GM19239 (cell line): ENCODE measurements around the gene TNKS1BP1.
"Not testable (repeated sequence)": the region's sequence is repeated elsewhere in the genome, so short reads cannot be mapped to it uniquely, and the experiment has no call there.

Experiments
- DNase-seq: peaks from one replicate; pipeline ENCODE4 v3.0.0; 2011; ENCODE audit warnings: low spot score; ENCODE audit not compliant: insufficient read length
- FAIRE-seq: peaks from 2 replicates; lab custom pipeline; 2011; peaks lifted over from hg19 to GRCh38; lab: Jason Lieb, UNC

The TNKS1BP1 gene, protein sequence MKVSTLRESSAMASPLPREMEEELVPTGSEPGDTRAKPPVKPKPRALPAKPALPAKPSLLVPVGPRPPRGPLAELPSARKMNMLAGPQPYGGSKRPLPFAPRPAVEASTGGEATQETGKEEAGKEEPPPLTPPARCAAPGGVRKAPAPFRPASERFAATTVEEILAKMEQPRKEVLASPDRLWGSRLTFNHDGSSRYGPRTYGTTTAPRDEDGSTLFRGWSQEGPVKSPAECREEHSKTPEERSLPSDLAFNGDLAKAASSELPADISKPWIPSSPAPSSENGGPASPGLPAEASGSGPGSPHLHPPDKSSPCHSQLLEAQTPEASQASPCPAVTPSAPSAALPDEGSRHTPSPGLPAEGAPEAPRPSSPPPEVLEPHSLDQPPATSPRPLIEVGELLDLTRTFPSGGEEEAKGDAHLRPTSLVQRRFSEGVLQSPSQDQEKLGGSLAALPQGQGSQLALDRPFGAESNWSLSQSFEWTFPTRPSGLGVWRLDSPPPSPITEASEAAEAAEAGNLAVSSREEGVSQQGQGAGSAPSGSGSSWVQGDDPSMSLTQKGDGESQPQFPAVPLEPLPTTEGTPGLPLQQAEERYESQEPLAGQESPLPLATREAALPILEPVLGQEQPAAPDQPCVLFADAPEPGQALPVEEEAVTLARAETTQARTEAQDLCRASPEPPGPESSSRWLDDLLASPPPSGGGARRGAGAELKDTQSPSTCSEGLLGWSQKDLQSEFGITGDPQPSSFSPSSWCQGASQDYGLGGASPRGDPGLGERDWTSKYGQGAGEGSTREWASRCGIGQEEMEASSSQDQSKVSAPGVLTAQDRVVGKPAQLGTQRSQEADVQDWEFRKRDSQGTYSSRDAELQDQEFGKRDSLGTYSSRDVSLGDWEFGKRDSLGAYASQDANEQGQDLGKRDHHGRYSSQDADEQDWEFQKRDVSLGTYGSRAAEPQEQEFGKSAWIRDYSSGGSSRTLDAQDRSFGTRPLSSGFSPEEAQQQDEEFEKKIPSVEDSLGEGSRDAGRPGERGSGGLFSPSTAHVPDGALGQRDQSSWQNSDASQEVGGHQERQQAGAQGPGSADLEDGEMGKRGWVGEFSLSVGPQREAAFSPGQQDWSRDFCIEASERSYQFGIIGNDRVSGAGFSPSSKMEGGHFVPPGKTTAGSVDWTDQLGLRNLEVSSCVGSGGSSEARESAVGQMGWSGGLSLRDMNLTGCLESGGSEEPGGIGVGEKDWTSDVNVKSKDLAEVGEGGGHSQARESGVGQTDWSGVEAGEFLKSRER (N-terminal part only)

DNA sequence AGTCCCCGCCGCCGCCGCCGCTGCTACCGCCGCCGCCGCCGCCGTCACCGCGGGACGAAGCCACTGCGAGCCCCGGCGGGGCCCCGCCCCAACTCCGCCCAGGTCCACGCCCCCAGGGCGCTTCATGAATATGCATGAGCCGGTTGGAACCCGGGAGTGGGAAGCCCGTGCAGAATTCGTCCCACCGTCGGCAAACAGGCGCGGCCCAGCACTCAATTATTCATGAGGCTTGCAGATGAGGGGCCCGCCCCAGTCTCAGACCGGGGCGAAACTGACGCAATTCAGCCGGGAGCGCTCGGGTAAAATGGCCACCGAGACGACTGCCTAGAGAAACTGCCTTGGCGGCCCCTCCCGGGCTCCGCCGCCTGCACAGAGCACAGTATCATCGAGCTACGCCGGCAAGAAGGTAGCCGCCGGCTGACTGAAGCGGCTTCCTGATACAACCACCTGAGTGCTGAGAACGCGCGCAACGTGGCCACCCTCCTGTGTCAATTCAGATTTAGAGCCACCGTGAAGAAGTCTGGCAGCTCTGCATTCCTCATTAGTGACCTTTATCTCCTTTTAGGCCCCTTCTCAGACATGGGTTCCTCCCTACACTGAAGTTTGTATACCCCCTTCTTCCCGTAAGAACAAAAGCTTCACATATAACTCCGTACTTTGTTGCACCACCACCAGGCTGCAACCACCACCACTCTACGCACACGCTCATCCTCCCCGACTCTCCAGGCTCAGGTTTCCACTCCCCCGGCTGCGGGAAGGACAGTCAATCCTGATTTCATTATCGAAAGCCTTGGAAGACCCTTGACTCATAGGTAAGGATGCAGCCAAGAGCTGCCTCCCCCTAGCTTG is at the start of gene TNKS1BP1:
TSS of gene TNKS1BP1 (minus strand) at position 67 of the 849 bp plus-strand sequence. CDS start 3,067 bp downstream, outside the sequence.
- FAIRE-seq (peak; percentile 88), DNase-seq (peak; percentile 91)

DNA sequence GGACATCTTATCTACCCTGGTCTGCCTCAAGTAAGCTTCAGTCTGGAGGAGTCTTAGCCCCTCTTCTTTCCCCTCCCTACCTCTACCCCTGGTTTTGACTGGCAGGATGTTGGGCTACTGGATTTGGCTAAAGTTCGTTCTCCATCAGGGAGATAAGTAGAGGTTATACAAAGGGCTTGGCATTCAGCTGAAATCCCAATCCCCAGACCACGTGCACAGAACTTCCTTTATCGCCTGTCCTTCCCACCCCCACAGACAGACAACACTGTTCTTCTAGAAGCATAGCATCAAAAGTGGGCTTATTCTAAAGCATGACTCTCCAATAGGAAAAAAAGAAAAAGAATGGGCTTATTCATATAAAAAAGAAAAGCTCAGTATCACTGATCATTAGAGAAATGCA is 48.4 kb upstream of the TNKS1BP1 start:
- DNase-seq (no peak), FAIRE-seq (no peak)

DNA sequence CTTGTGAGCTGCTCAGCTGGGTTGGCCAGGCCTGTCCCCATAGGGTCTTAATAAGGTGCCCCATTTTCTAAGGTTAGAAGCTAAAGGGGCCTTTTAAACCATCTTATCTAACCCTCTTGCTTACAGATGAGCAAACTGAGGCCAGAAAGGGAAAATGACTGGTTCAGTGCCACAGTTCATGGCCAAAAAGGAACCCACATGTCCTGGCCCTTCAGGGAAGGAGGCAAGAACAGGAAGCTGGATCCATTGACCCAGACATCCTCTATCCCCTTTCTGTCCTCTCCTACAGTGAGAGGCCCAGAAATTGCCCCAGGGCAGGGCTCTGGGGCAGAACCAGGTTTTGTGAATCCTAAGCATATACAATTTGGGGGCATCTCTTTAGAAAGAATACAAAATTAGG is 46.2 kb upstream of the TNKS1BP1 start:
- FAIRE-seq (no peak), DNase-seq (no peak)

DNA sequence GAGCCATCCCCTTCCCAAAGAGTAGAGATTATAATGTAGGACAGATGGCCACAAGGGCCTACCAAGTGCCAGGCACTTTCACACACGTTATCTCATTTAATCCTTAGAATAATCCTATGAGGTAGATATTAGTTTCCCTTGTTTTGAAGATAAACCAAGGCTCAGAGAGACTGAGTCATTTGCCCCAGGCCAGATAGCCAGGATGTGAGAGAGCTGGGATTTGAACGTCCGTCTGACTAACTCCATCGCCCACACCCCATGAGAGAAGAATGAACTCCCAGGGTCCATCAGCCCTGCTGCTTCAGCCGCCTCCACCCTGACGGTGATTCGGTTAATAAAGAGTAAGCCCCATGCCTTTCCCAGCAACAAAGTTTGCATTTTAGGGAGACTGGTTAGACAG is 45.5 kb upstream of the TNKS1BP1 start:
- DNase-seq (no peak), FAIRE-seq (no peak)

DNA sequence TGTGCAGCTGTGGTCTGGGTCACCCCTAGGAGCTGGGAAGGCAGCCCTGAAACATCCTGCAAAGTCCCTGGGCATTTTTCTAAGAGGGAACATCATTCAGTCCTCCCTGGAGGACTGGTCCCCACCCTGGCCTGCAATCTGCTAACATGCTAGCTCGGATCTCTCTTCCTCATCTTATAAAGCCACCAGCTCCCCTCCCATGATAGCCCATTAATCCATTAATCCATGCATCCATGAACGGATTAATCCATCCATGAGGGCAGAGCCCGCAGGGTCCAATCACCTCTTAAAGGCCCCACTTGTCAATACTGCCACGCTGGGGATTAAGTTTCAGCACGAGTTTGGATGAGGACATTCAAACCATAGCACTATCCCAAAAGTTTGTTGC is 44.1 kb upstream of the TNKS1BP1 start:
- DNase-seq (no peak), FAIRE-seq (no peak)

DNA sequence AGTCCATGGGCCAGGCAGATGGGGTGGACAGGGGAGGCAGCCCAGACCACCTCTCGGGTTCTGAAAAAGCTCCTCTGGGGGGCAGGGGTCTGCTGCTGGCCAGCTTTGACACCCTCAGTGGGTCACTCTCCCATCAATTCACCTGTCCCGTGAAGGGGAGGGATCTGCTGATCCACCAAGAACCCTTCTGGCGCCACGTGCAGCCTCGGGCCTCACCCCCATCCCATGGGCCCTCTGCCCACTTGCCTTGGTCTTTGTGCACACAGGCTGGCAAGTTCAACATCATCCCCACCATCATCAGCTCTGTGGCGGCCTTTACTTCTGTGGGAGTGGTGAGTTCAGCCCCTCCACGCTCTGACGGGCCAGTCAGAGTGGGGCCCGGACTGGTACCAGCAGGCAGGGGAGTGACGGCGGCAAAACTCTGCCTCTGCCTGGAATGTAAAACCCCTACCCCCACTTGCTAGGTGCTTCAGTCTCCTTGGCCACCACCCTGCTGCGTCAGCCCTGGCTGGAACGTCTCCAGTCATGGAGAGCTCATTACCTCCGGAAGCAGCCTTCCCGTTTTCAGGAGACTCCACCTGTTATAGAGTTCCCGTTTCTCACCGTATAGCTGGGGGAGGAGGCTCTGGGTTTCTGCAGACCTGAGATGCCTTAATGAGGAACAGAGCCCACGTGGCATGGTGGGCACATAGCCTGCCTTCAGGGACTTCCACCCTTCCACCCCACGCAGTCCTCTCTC is 43.5 kb upstream of the TNKS1BP1 start:
- FAIRE-seq = no peak
- no peak for DNase-seq

DNA sequence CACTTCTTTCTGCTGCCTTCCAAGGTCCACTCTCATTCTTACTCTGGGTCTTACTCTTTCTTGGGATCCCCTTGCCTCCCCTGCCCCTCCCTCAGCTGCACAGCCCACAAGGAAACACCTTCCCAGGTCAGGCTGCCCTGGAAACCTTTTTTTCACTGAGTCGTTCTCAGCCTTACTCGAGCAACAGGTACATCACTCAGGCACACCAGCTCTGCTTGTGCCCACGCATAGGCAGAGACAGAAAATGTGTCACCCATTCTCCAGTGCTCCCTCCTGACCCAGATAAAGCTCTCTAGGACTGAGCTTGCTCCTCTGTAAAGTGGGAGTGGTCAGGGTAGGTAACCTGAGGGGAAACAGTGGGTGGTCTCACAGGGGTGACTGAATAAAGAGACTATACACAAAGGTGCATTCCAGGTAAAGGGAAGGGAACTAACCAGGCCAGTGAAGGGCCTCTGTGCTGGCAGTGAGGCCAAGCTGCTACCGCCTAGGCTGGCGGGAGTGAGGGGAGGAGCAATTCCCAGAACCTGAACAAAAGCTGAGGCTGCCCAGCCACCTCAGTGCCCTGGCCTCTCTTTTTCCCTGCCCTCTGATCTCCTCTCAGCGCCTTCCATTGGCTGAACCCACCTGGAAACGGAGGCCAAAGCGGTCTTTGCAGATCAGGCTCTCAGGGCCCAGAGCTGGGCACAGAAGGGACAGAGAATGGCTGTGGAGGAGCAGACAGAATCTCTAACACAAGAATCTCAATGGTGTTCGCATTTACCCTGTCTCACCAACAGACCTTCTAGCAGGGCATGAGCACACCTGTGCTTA is 40.3 kb upstream of the TNKS1BP1 start:
- DNase-seq = no peak
- no peak for FAIRE-seq

DNA sequence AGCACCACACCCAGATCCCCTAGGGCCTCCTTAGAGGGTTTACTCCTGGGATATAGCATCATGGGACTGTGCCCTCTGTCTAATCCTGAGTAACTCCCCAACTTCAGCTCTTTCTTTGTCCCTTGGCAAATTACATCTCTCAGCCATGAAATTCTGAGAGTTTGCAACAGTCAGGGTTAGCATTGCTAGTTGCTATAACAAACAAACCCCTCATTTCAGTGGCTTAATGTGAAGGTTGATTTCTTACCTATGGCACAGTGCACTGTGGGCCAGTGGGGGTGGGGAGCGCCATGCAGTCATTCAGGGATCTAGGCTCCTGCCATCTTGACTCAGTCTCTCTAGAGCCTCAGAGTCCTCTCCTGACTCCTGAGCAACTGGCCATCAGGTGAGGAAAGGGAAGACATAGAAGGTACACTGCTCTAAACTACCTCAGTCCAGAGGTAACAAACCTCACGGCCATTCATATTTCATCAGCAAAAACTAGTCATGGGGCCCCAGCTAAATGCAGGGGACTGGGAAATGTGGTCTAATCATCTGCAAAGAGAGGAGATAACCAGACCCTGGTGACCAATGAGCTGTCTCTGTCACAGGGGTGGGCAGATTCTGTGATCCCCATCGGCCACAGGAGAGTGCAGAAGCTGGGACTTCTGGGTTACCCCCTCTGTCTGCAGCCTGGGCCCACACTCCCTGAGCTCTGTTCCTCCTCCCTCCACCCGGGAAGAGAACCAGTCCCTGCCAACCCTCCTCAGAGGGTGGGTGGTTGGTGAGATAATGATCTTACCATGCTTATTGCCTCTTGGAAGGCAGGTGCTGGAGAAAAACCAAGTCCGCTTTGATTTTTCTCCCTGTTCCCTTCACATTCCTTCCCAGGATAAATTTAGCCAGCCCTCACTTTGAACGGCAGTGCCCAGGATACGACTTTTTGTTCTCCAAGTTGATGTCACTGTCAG is 38.7 kb upstream of the TNKS1BP1 start:
- DNase-seq (no peak), FAIRE-seq (no peak)

DNA sequence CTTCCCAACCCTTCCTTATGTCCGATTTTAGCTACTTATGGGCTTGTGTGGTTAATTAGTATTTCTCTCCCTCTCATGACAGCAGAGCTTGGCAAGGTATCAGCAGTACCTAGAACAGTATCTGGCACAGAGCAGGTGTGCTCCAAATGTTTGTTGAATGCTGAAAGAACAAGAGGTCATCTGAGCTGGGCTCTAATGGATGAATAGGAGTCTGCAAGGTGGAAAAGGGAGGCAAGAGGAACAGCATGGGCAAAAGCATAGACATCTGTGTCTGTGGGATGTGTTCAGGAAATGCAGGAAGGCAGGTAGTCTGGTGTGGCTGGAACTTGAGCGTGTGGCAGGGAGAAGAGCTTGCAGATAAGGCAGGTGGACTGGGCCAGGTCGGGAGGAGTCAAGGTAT is 37.2 kb upstream of the TNKS1BP1 start:
- no peak for DNase-seq
- no peak for FAIRE-seq

DNA sequence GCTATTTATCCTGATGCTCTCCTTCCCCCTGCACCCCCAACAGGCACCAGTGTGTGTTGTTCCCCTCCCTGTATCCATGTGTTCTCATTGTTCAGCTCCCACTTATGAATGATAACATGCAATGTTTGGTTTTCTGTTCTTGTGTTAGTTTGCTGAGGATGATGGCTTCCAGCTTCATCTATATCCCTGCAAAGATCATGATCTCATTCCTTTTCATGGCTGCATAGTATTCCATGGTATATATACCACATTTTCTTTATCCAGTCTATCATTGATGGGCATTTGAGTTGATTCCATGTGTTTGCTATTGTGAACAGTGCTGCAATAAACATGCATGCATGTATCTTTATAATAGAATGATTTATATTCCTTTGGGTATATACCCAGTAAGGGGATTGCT is 36.7 kb upstream of the TNKS1BP1 start:
- not testable (repeated sequence) for FAIRE-seq, DNase-seq

DNA sequence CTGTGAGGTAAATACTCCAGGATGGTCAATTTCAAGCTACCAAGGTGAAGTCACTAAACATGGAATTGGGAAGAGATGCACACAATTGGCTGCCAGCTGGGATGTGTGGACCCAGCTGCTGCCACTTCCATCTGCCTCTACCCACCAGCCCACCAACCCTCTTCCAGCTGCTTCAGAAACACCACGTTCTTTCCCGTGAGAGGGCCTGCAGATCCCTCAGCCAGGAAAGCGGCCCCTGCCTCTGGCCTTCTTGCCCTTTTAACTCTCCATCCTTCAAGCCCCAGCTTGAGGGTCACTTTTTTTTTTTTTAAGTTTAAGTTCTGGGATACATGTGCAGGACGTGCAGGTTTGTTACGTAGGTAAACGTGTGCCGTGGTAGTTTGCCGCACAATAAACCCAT is 36.2 kb upstream of the TNKS1BP1 start:
- FAIRE-seq = no peak
- DNase-seq = no peak

DNA sequence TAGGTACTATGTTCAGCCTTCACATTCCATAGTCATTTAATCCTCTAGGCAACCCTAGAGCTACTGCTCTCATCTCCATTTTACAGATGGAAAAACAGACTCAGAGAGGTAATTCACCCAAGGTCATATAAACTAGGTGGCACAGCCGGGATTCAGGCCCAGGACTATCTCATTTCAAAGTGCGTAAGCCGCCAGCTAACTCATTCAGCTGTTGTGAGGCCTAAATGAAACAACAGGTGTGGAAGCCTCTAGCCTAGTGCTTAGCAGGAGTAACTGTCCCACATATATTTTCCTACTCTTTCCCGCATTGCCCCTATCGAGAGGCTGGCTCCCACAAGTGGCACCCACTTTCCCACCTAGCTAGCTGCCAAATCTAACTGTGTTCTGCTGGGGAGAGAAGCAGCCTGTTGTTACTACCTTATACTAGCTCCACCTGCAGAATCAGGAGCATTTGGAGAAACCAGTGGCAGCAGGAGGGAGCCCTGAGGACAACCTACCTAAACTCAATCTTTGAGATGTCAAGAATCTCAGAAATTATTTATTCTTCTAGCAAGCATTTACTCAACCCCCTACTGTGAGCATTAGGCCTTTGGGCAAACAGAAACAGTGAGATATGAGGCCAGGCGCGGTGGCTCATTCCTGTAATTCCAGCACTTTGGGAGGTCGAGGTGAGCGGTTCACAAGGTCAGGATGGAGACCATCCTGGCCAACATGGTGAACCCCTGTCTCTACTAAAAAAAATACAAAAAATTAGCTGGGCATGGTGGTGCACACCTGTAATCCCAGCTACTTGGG is 35.3 kb upstream of the TNKS1BP1 start:
- FAIRE-seq = no peak
- DNase-seq = no peak

DNA sequence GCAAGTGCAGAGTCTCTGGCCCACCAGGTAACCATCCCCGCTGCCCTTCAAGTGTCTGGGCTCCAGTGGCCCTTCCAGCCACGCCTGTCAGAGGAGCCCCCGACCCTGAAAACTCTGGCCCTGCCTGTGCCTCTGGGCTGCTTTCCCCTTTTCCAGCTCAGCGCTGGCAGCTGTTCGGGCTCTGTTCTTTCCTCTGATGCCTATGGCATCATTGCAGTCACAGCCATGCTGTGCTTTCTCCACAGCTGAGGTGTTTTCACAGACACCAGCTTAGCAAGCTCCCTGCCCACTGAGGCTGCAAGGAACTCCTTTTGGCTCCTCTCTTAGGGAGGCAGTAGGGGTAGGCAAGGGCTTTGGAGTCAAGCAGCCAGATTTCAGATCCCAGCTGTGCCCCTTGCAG is 34.6 kb upstream of the TNKS1BP1 start:
- no peak for DNase-seq
- FAIRE-seq = no peak

DNA sequence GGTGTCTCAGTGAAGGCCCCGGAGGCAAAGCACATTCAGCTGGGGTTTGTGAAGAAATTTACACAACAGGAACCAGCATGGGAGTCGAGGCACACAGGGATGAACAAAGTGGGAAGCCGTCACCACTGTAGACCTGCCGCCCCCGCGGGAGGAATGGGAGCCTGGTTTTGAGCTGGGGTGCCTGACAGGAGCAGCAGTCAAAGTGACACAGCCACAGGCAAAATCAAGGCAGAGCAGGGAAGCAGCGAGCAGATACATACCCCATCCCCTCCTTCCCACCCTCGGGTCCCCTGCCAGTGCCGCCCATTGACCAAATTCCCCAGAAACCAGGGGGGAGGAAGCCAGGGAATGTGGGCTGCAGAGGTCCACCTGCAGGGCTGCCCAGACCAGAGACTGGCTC is 34.2 kb upstream of the TNKS1BP1 start:
- DNase-seq = no peak

DNA sequence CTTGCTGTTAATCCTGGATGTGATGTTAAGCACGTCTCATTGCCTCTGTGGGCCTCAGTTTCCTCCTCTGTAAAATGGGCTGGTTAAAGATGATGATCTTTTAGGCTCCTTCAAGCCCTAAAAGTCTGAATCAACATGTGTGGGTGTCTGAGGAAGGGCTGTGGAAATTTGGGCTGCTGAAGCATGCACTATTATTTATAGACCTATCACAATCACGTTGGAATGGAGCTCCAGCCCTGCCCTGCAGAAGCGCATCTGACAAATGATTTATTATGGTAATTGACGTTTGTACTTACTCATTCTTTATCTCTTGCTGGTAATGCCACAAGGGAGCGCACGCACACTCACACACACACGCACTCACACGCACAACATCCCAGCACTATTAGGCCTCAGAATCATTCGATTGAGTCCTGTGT is 33.8 kb upstream of the TNKS1BP1 start:
- FAIRE-seq = no peak

More for the DNA sequence above, 34.2 kb upstream of the TNKS1BP1 start:
- no peak for FAIRE-seq

DNA sequence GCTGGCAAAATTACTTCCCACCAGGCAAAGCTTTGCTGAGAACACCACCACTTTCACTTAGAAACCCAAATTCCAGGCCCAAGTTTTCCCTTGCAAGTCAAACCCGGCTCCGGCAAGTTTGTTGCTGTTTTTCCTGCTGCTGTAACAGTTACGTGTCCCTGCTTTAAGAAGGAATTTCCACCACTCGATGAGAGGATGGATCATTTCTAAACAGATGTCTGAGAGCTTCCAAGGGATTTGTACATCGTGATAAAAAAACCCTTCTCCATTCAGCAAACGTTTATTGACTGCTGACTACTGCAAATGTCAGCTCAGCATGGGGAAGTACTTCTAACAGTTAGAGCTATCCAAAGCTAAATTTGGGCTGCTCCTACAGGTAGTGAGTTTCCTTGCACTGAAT is 33.1 kb upstream of the TNKS1BP1 start:
- no peak for DNase-seq
- FAIRE-seq = no peak

More for the DNA sequence above, 33.8 kb upstream of the TNKS1BP1 start:
- DNase-seq = no peak
